Caco-2 (cell line): ENCODE results near the gene CEP41. TPM values are rescaled to one million over a fixed set of nuclear protein-coding genes. Genes with fewer than 3 reads are reported as not detected.

Source experiments
- BruUV-seq: library from RNA; stranded (reverse); fragments of 400-500 nt; replicated peaks from 2 replicates; lab custom pipeline; 2021; lab: Mats Ljungman, UMichigan
- CTCF ChIA-PET: fragments of 300-600 bp; sonication (Branson Sonifier 250); formaldehyde crosslinking; loops from one replicate; lab custom pipeline; 2022; ENCODE audit warnings: antibody characterized with exemption; lab: Charles Lee
- POLR2A ChIA-PET: fragments of 300-600 bp; sonication (Branson Sonifier 250); formaldehyde crosslinking; loops from one replicate; lab custom pipeline; 2022; ENCODE audit warnings: antibody characterized with exemption; lab: Charles Lee
- DNase-seq, 2 experiments: peaks; one replicate each; pipeline versions ENCODE4 v3.0.0 to v3.0.0-alpha.2; 2020 to 2022
- H3K27me3 ChIP-seq: replicated peaks from 2 replicates; pipeline ENCODE4 v1.6.0; 2011; ENCODE audit warnings: low read length; ENCODE audit not compliant: control insufficient read depth, insufficient read depth
- H3K36me3 ChIP-seq: 2 replicates; pipeline ENCODE4 v1.5.1; 2011; ENCODE audit warnings: low read length; ENCODE audit not compliant: control insufficient read depth, insufficient read depth
- H3K4me1 ChIP-seq: fragments of 250-450 bp; sonication (Bioruptor Pico); 2 replicates; pipeline ENCODE4 v1.5.1; 2020; ENCODE audit warnings: mild to moderate bottlenecking
- H3K4me3 ChIP-seq: 2 replicates; pipeline ENCODE4 v1.5.1; 2011; ENCODE audit warnings: low read depth, mild to moderate bottlenecking, control low read depth, low read length
- H3K9me3 ChIP-seq: fragments of 250-450 bp; sonication (Bioruptor Pico); 2 replicates; pipeline ENCODE4 v1.5.1; 2020; ENCODE audit warnings: mild to moderate bottlenecking, moderate library complexity
- H3K27ac Mint-ChIP-seq: one replicate; pipeline ENCODE4 v1.8.0; 2022; ENCODE audit warnings: mixed read lengths; ENCODE audit not compliant: unreplicated experiment
- H3K27me3 Mint-ChIP-seq: one replicate; pipeline ENCODE4 v1.8.0; 2022; ENCODE audit warnings: mixed read lengths; ENCODE audit not compliant: insufficient read depth, unreplicated experiment
- H3K36me3 Mint-ChIP-seq: one replicate; pipeline ENCODE4 v1.8.0; 2022; ENCODE audit warnings: mild to moderate bottlenecking, mixed read lengths; ENCODE audit not compliant: insufficient read depth, unreplicated experiment
- H3K4me1 Mint-ChIP-seq: one replicate; pipeline ENCODE4 v1.8.0; 2022; ENCODE audit warnings: low read depth, mixed read lengths; ENCODE audit not compliant: unreplicated experiment
- H3K4me3 Mint-ChIP-seq: one replicate; pipeline ENCODE4 v1.8.0; 2022; ENCODE audit warnings: mild to moderate bottlenecking, moderate library complexity, mixed read lengths; ENCODE audit not compliant: unreplicated experiment
- H3K9me3 Mint-ChIP-seq: one replicate; pipeline ENCODE4 v1.8.0; 2022; ENCODE audit warnings: mixed read lengths; ENCODE audit not compliant: unreplicated experiment
- intact Hi-C: fragments of 100-400 bp; cut with micrococcal nuclease; formaldehyde crosslinking; loops from one replicate; pipeline ENCODE4 v1.10.0; 2022; ENCODE audit not compliant: unreplicated experiment
- total RNA-seq: library from RNA; stranded (reverse); gene quantifications from 2 replicates; pipeline ENCODE4 v1.2.3, GENCODE V29; 2022
- TF ChIP-seq, protein P1 (sequence below), 2 experiments: fragments of 200-600 bp in 1 of 2; IDR thresholded peaks; 1 replicate in 1 of 2; 2 replicates in 1 of 2; pipeline versions ENCODE4 v1.5.1 to v1.8.0; 2011 to 2022; ENCODE audit warnings: antibody characterized with exemption in 1 of 2, control low read depth in 1 of 2, inconsistent platforms in 1 of 2, low read depth in 1 of 2, low read length in 1 of 2, mild to moderate bottlenecking in 1 of 2, moderate library complexity in 1 of 2; ENCODE audit not compliant: insufficient read depth in 1 of 2, severe bottlenecking in 1 of 2, unreplicated experiment in 1 of 2

CEP41 gene
- total RNA-seq, 1 experiment from 2014 or later, result 14.9 TPM

- 0 out of 2 replicates have a peak, but pooled peaks cover 3% of the 10 kb centered on the region for H3K9me3 ChIP-seq
- ChIA-PET POLR2A (interaction anchor here (0.5 kb wide), 1 partner anchor 193 kb away, joined by 3 read pairs; no protein-coding TSS in a partner anchor), CTCF (no interaction called here)
- no peak overlapping the region for H3K4me3 ChIP-seq
- no peaks in the 10 kb centered on the region for H3K27me3 ChIP-seq
- H3K27me3 Mint-ChIP-seq, result no peaks in the 10 kb centered on the region
- H3K36me3 ChIP-seq, result peaks cover 2% of the 10 kb centered on the region
- BruUV-seq, result no TSS peak
- peaks cover 49% of the 10 kb centered on the region for H3K36me3 Mint-ChIP-seq
- H3K9me3 Mint-ChIP-seq, result no peaks in the 10 kb centered on the region
- TF ChIP-seq, protein P1, sequence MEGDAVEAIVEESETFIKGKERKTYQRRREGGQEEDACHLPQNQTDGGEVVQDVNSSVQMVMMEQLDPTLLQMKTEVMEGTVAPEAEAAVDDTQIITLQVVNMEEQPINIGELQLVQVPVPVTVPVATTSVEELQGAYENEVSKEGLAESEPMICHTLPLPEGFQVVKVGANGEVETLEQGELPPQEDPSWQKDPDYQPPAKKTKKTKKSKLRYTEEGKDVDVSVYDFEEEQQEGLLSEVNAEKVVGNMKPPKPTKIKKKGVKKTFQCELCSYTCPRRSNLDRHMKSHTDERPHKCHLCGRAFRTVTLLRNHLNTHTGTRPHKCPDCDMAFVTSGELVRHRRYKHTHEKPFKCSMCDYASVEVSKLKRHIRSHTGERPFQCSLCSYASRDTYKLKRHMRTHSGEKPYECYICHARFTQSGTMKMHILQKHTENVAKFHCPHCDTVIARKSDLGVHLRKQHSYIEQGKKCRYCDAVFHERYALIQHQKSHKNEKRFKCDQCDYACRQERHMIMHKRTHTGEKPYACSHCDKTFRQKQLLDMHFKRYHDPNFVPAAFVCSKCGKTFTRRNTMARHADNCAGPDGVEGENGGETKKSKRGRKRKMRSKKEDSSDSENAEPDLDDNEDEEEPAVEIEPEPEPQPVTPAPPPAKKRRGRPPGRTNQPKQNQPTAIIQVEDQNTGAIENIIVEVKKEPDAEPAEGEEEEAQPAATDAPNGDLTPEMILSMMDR (IDR thresholded peaks at IDR 0.05; ENCODE audit: insufficient read depth in 1 of 2, low read depth in 1 of 2, low read length in 1 of 2, severe bottlenecking in 1 of 2, unreplicated experiment in 1 of 2), result no peak
- H3K4me1 ChIP-seq, result peaks cover 48% of the 10 kb centered on the region
- intact Hi-C loops, result loop anchor here (2.0 to 10.0 kb wide), 4 partner anchors 123 to 265 kb away; no protein-coding TSS in a partner anchor
- H3K4me1 Mint-ChIP-seq, result peaks cover 46% of the 10 kb centered on the region
- H3K4me3 Mint-ChIP-seq, result peak overlapping the region; percentile 97
- peak; percentile 62 to 82 for DNase-seq
- H3K27ac Mint-ChIP-seq, result peak overlapping the region; percentile 89
These were observed 48.5 kb upstream of the CEP41 start for GRCh38 chr7:130489140-130489983.

GRCh38 chr7:130488392-130489139, 47.8 kb upstream of the CEP41 start:
- peaks cover 49% of the 10 kb centered on the region for H3K36me3 Mint-ChIP-seq
- ChIA-PET CTCF (no interaction called here), POLR2A (interaction anchor here (0.5 kb wide), 1 partner anchor 192 kb away, joined by 3 read pairs; no protein-coding TSS in a partner anchor)
- H3K27me3 Mint-ChIP-seq, result no peaks in the 10 kb centered on the region
- H3K4me3 ChIP-seq, result no peak overlapping the region
- peaks cover 2% of the 10 kb centered on the region for H3K36me3 ChIP-seq
- peaks cover 40% of the 10 kb centered on the region for H3K4me1 Mint-ChIP-seq
- intact Hi-C loops, result loop anchor here (2.0 to 10.0 kb wide), 4 partner anchors 124 to 266 kb away; no protein-coding TSS in a partner anchor
- H3K4me1 ChIP-seq, result peaks cover 40% of the 10 kb centered on the region
- H3K9me3 ChIP-seq, result 0 out of 2 replicates have a peak, but pooled peaks cover 3% of the 10 kb centered on the region
- peak overlapping the region; percentile 89 for H3K27ac Mint-ChIP-seq
- no peaks in the 10 kb centered on the region for H3K27me3 ChIP-seq
- no peaks in the 10 kb centered on the region for H3K9me3 Mint-ChIP-seq
- no TSS peak for BruUV-seq
- peak overlapping the region; percentile 97 for H3K4me3 Mint-ChIP-seq
- no peak for DNase-seq
- TF ChIP-seq, protein P1 (IDR thresholded peaks at IDR 0.05; ENCODE audit: insufficient read depth in 1 of 2, low read depth in 1 of 2, low read length in 1 of 2, severe bottlenecking in 1 of 2, unreplicated experiment in 1 of 2), result no peak
